Measurements from ENCODE around the gene TPPP. TPM values are rescaled to one million over a fixed set of nuclear protein-coding genes. Genes with fewer than 3 reads are reported as not detected.

The TPPP gene
- total and polyA plus RNA-seq, 2 of the 13 experiments (the other 11 are each of a cell fraction or from before 2014, with no cell fraction given), result 0.07 TPM; not detected in 1

DNA sequence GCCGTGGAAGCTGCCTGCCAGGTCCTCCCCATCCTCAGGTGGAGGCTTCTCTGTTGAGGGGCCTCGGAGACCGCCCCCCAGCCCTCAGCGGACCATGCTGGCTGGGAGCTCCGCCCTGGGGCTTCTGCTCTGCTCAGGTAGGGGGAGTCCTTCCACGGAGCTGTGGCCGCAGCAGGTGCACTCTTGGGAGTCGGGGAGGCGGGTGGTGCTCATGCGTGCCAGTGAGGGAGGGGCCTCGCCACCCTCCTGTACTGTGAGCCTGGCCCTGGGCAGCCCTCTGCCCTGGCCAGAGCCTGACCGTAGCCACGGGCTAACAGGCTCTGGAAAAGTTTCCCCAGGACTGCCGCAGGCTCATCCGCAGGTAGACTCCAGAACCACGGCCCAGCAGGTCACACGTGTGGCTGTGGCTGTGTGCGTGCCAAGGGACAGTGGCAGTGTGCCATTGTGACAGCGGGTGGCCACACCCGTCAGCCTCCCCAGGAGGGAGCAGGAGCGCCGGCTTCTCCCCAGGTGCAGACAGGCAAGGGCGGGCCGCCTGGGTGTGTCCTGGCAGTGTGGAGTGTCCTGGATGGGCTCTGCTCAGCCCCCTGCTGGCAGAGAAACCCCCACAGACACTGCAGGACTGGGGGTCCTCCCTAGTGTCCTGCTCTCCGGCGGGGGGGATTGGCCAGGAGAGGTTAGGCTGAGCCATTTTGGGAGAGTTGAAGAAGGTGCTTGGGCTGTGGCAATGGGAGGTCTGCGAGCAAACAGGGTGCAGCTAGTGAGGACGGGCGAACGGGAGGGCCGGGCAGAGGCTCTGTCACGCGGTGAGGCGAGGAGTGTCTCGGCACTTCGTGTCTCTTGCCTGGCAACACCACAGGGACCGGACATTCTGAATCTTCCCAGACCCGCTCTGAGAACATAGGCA lies 29.5 kb downstream of the TPPP start (continued):
- TF ChIP-seq ZFP90 (CRISPR knock-in tag; IDR thresholded peaks at IDR 0.05; ENCODE audit: borderline replicate concordance), result no peak

- Histone ChIP-seq H3K9me3 (ENCODE audit: low read length) (no peaks in the 10 kb centered on the region), H3K27ac (ENCODE audit: extremely low read length, insufficient read depth, low read length) (no peak overlapping the region), H3K79me2 (ENCODE audit: insufficient read depth, low read length) (no peaks in the 10 kb centered on the region), H3K4me2 (ENCODE audit: low read depth, low read length) (no peak overlapping the region), H3K4me1 (ENCODE audit: insufficient read depth, low read length) (no peaks in the 10 kb centered on the region), H3K36me3 (replicated peaks in 1 of 2; ENCODE audit: control insufficient read depth in 1 of 2, insufficient read depth in 2 of 2, low read length in 2 of 2) (peaks cover 10 to 53% of the 10 kb centered on the region in 2 experiments), H3K4me3 (replicated peaks in 1 of 3; ENCODE audit: insufficient read depth in 1 of 3, low read depth in 2 of 3, low read length in 3 of 3) (no peak overlapping the region), H4K20me1 (ENCODE audit: insufficient read depth, low read length) (no peaks in the 10 kb centered on the region), H2AFZ (ENCODE audit: low read length) (no peak overlapping the region), H3K27me3 (ENCODE audit: control insufficient read depth in 1 of 2, insufficient read depth in 2 of 2, low read length in 2 of 2) (no peaks in the 10 kb centered on the region; a peak in 1 of 5 replicates), H3K9ac (ENCODE audit: insufficient read depth, low read depth, low read length) (no peak overlapping the region)
- in situ Hi-C loops (cut with HindIII; ENCODE audit: extremely low pct_ligation_motif_present, low pct_unique_long_range_greater_than_20kb) (no loop called here), intact Hi-C loops (cut with micrococcal nuclease; ENCODE audit: unreplicated experiment) (no loop called here)
- DNase-seq (ENCODE audit: low spot score) (no peak), FAIRE-seq (no peak), ATAC-seq (no peak)
- no TSS peak for BruUV-seq (replicated peaks)
- no peak for TF ChIP-seq ZNF670 (CRISPR knock-in tag; IDR thresholded peaks at IDR 0.05; ENCODE audit: borderline replicate concordance)
- TF ChIP-seq PRPF4 (IDR thresholded peaks at IDR 0.05; ENCODE audit: low read depth, low read length, poor library complexity, severe bottlenecking), result peak; percentile 36
- WGBS (ENCODE audit: low lambda C conversion rate), result 97% methylated on average over 53 of the region's 56 CpGs
- ChIA-PET POLR2A (no interaction called here), CTCF (ENCODE audit: low intra/inter-chr PET ratio, low total read pairs) (no interaction called here)
These were observed 30.3 kb downstream of the TPPP start for GRCh38 chr5:662751-663435.

Data from HepG2 (cell line).